Liver (tissue), 3 donors: ENCODE data around the gene SYPL1.

Experiments used
- CTCF ChIP-seq: fragments of 150-350 bp; IDR thresholded peaks from 2 replicates; pipeline ENCODE4 v1.5.1; 2017; ENCODE audit warnings: improper control_type of control experiment, low read depth, low read length; ENCODE audit not compliant: missing input control
- GABPA ChIP-seq, 2 donors: IDR thresholded peaks in 1 of 2; conservative IDR thresholded peaks in 1 of 2; 2 replicates each; pipeline ENCODE4 v1.6.1; 2016; ENCODE audit warnings: antibody characterized with exemption in 2 of 2, mild to moderate bottlenecking in 1 of 2, moderate library complexity in 1 of 2
- YY1 ChIP-seq: IDR thresholded peaks from 2 replicates; pipeline ENCODE4 v1.6.1; 2016; ENCODE audit warnings: antibody characterized with exemption, mild to moderate bottlenecking
- TF ChIP-seq, protein P1 (sequence below): IDR thresholded peaks from 2 replicates; pipeline ENCODE4 v1.6.1; 2016; ENCODE audit warnings: antibody characterized with exemption
- donor health status: healthy.
- donor health status: healthy.

DNA sequence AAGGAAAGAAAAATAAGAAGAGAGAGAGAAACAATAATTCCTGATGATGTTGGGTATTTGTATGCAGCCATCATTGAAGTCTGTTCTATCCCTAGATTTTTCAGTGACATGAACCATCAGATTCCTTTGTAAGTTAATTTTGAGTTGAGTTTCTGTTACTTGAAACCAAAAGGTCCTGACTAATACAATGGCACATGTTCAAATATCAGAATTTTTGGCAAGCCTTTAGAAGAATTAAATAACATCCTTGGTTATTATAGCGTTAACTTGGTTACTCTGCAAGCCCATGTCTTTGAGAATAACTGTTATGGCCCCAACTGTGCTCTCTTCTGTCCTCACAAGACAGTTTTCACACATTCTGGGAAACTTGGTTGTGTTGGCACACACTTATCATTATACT is 66.5 kb downstream of the SYPL1 start:
- TF ChIP-seq CTCF (no peak), YY1 (no peak), GABPA (IDR thresholded peaks at IDR 0.05 in 1 of 2, conservative IDR thresholded peaks at IDR 0.05 in 1 of 2) (no peak)
- TF ChIP-seq, protein P1, sequence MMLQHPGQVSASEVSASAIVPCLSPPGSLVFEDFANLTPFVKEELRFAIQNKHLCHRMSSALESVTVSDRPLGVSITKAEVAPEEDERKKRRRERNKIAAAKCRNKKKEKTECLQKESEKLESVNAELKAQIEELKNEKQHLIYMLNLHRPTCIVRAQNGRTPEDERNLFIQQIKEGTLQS: no peak
